ENCODE measurements around the gene KIF5C.

The KIF5C gene

GRCh38 chr2:148998831-148999200 lies 123.8 kb downstream of the KIF5C start:
- H2BK5ac ChIP-seq (ENCODE audit: low read depth, low read length, poor library complexity, severe bottlenecking) = no peak overlapping the region
- no peak overlapping the region for H3K27ac ChIP-seq (ENCODE audit: low read length, poor library complexity, severe bottlenecking)
- H4K8ac ChIP-seq (ENCODE audit: low read length) = no peak overlapping the region
- WGBS = 92% methylated on average over 4 of the region's 4 CpGs
- no peak overlapping the region for H2BK15ac ChIP-seq (ENCODE audit: low read depth, poor library complexity, severe bottlenecking)
- no peaks in the 10 kb centered on the region for H3K79me1 ChIP-seq (replicated peaks; ENCODE audit: low read length, poor library complexity, severe bottlenecking)
- H3K9ac ChIP-seq (ENCODE audit: low read length) = no peak overlapping the region
- H2AK5ac ChIP-seq (ENCODE audit: low read length, severe bottlenecking) = no peak overlapping the region
- H3K4me2 ChIP-seq (ENCODE audit: low read length, poor library complexity, severe bottlenecking) = no peak overlapping the region
- no peaks in the 10 kb centered on the region for H3K4me1 ChIP-seq (ENCODE audit: control insufficient read depth, insufficient read depth, low read depth, low read length)
- peaks cover 10 to 12% of the 10 kb centered on the region in 2 experiments for H3K27me3 ChIP-seq (ENCODE audit: control insufficient read depth in 1 of 2, insufficient read depth in 1 of 2, low read length in 2 of 2)
- no peak overlapping the region for H3K4me3 ChIP-seq (ENCODE audit: insufficient read depth in 1 of 2, low read depth in 1 of 2, low read length in 2 of 2)
- H2BK12ac ChIP-seq (ENCODE audit: low read length in 2 of 2) = no peak overlapping the region
- no peaks in the 10 kb centered on the region for H3K36me3 ChIP-seq (ENCODE audit: control insufficient read depth in 1 of 2, insufficient read depth in 2 of 2, low read depth in 1 of 2, low read length in 2 of 2)
- H4K91ac ChIP-seq (ENCODE audit: low read length) = peak overlapping the region; percentile 2
- no peak overlapping the region for H2BK120ac ChIP-seq (ENCODE audit: low read depth, low read length)
- no peak overlapping the region for H2AFZ ChIP-seq (ENCODE audit: low read depth, low read length)
- H3K9me3 ChIP-seq (ENCODE audit: control insufficient read depth, low read length) = no peaks in the 10 kb centered on the region
- DNase-seq = no peak
- H3K18ac ChIP-seq (ENCODE audit: low read depth in 1 of 2, low read length in 2 of 2) = no peak overlapping the region
- no peak overlapping the region for H3K23ac ChIP-seq (ENCODE audit: low read length in 2 of 2)
- H3K4ac ChIP-seq (ENCODE audit: low read depth in 1 of 2, low read length in 2 of 2) = no peak overlapping the region
- H3K14ac ChIP-seq (ENCODE audit: low read length in 2 of 2) = no peak overlapping the region

- Histone ChIP-seq H3K23ac (ENCODE audit: low read length in 2 of 2) (no peak overlapping the region), H4K91ac (ENCODE audit: low read length) (no peak overlapping the region), H3K4ac (ENCODE audit: low read depth in 1 of 2, low read length in 2 of 2) (no peak overlapping the region), H3K27ac (ENCODE audit: low read length, poor library complexity, severe bottlenecking) (no peak overlapping the region), H3K9me3 (ENCODE audit: control insufficient read depth, low read length) (no peaks in the 10 kb centered on the region), H3K18ac (ENCODE audit: low read depth in 1 of 2, low read length in 2 of 2) (no peak overlapping the region), H4K8ac (ENCODE audit: low read length) (no peak overlapping the region), H2BK15ac (ENCODE audit: low read depth, poor library complexity, severe bottlenecking) (no peak overlapping the region), H2BK5ac (ENCODE audit: low read depth, low read length, poor library complexity, severe bottlenecking) (no peak overlapping the region), H2BK12ac (ENCODE audit: low read length in 2 of 2) (no peak overlapping the region), H3K14ac (ENCODE audit: low read length in 2 of 2) (no peak overlapping the region), H3K4me3 (ENCODE audit: insufficient read depth in 1 of 2, low read depth in 1 of 2, low read length in 2 of 2) (peak overlapping the region in 1 of 2 experiments; percentile 16), H3K9ac (ENCODE audit: low read length) (no peak overlapping the region), H3K27me3 (ENCODE audit: control insufficient read depth in 1 of 2, insufficient read depth in 1 of 2, low read length in 2 of 2) (peaks cover 12 to 16% of the 10 kb centered on the region in 2 experiments), H3K36me3 (ENCODE audit: control insufficient read depth in 1 of 2, insufficient read depth in 2 of 2, low read depth in 1 of 2, low read length in 2 of 2) (no peaks in the 10 kb centered on the region), H2AK5ac (ENCODE audit: low read length, severe bottlenecking) (no peak overlapping the region), H3K79me1 (replicated peaks; ENCODE audit: low read length, poor library complexity, severe bottlenecking) (no peaks in the 10 kb centered on the region), H3K4me1 (ENCODE audit: control insufficient read depth, insufficient read depth, low read depth, low read length) (no peaks in the 10 kb centered on the region), H2BK120ac (ENCODE audit: low read depth, low read length) (no peak overlapping the region), H2AFZ (ENCODE audit: low read depth, low read length) (no peak overlapping the region), H3K4me2 (ENCODE audit: low read length, poor library complexity, severe bottlenecking) (no peak overlapping the region)
- WGBS = 69% methylated on average over 6 of the region's 7 CpGs
- DNase-seq = no peak
Measured at GRCh38 chr2:148999451-148999921, 124.5 kb downstream of the KIF5C start.

GRCh38 chr2:149000158-149000938 lies 125.3 kb downstream of the KIF5C start:
- no peaks in the 10 kb centered on the region for H3K79me1 ChIP-seq (replicated peaks; ENCODE audit: low read length, poor library complexity, severe bottlenecking)
- WGBS = 46% methylated on average over 2 of the region's 6 CpGs
- no peak overlapping the region for H3K4ac ChIP-seq (ENCODE audit: low read depth in 1 of 2, low read length in 2 of 2)

GRCh38 chr2:149001496-149001895 lies 126.5 kb downstream of the KIF5C start:
- 95% methylated on average over 7 of the region's 7 CpGs for WGBS
- H3K27me3 ChIP-seq (ENCODE audit: control insufficient read depth in 1 of 2, insufficient read depth in 1 of 2, low read length in 2 of 2) = peaks cover 22 to 27% of the 10 kb centered on the region in 2 experiments
- no peak overlapping the region for H3K4me2 ChIP-seq (ENCODE audit: low read length, poor library complexity, severe bottlenecking)
- no peaks in the 10 kb centered on the region for H3K9me3 ChIP-seq (ENCODE audit: control insufficient read depth, low read length)
- no peak overlapping the region for H4K91ac ChIP-seq (ENCODE audit: low read length)
- no peak overlapping the region for H3K4ac ChIP-seq (ENCODE audit: low read depth in 1 of 2, low read length in 2 of 2)
- H2AK5ac ChIP-seq (ENCODE audit: low read length, severe bottlenecking) = no peak overlapping the region
- H3K4me3 ChIP-seq (ENCODE audit: insufficient read depth in 1 of 2, low read depth in 1 of 2, low read length in 2 of 2) = no peak overlapping the region
- DNase-seq = no peak
- no peaks in the 10 kb centered on the region for H3K4me1 ChIP-seq (ENCODE audit: control insufficient read depth, insufficient read depth, low read depth, low read length)
- H2AFZ ChIP-seq (ENCODE audit: low read depth, low read length) = no peak overlapping the region
- H3K9ac ChIP-seq (ENCODE audit: low read length) = no peak overlapping the region
- no peak overlapping the region for H2BK12ac ChIP-seq (ENCODE audit: low read length in 2 of 2)
- H2BK120ac ChIP-seq (ENCODE audit: low read depth, low read length) = no peak overlapping the region
- no peaks in the 10 kb centered on the region for H3K36me3 ChIP-seq (ENCODE audit: control insufficient read depth in 1 of 2, insufficient read depth in 2 of 2, low read depth in 1 of 2, low read length in 2 of 2)
- H4K8ac ChIP-seq (ENCODE audit: low read length) = no peak overlapping the region
- H3K23ac ChIP-seq (ENCODE audit: low read length in 2 of 2) = no peak overlapping the region
- no peaks in the 10 kb centered on the region for H3K79me1 ChIP-seq (replicated peaks; ENCODE audit: low read length, poor library complexity, severe bottlenecking)
- H2BK5ac ChIP-seq (ENCODE audit: low read depth, low read length, poor library complexity, severe bottlenecking) = no peak overlapping the region
- H3K14ac ChIP-seq (ENCODE audit: low read length in 2 of 2) = no peak overlapping the region
- H2BK15ac ChIP-seq (ENCODE audit: low read depth, poor library complexity, severe bottlenecking) = no peak overlapping the region
- H3K27ac ChIP-seq (ENCODE audit: low read length, poor library complexity, severe bottlenecking) = no peak overlapping the region
- no peak overlapping the region for H3K18ac ChIP-seq (ENCODE audit: low read depth in 1 of 2, low read length in 2 of 2)

More at GRCh38 chr2:149000158-149000938, 125.3 kb downstream of the KIF5C start:
- Histone ChIP-seq H3K23ac (ENCODE audit: low read length in 2 of 2) (no peak overlapping the region), H2BK120ac (ENCODE audit: low read depth, low read length) (no peak overlapping the region), H3K27me3 (ENCODE audit: control insufficient read depth in 1 of 2, insufficient read depth in 1 of 2, low read length in 2 of 2) (peaks cover 12 to 19% of the 10 kb centered on the region in 2 experiments), H2AFZ (ENCODE audit: low read depth, low read length) (no peak overlapping the region), H3K4me3 (ENCODE audit: insufficient read depth in 1 of 2, low read depth in 1 of 2, low read length in 2 of 2) (peak overlapping the region in 1 of 2 experiments; percentile 16), H3K36me3 (ENCODE audit: control insufficient read depth in 1 of 2, insufficient read depth in 2 of 2, low read depth in 1 of 2, low read length in 2 of 2) (no peaks in the 10 kb centered on the region), H3K4me2 (ENCODE audit: low read length, poor library complexity, severe bottlenecking) (no peak overlapping the region), H4K91ac (ENCODE audit: low read length) (no peak overlapping the region), H2BK5ac (ENCODE audit: low read depth, low read length, poor library complexity, severe bottlenecking) (no peak overlapping the region), H3K18ac (ENCODE audit: low read depth in 1 of 2, low read length in 2 of 2) (no peak overlapping the region), H3K14ac (ENCODE audit: low read length in 2 of 2) (no peak overlapping the region), H2AK5ac (ENCODE audit: low read length, severe bottlenecking) (no peak overlapping the region), H4K8ac (ENCODE audit: low read length) (no peak overlapping the region), H2BK12ac (ENCODE audit: low read length in 2 of 2) (no peak overlapping the region), H3K9me3 (ENCODE audit: control insufficient read depth, low read length) (no peaks in the 10 kb centered on the region), H2BK15ac (ENCODE audit: low read depth, poor library complexity, severe bottlenecking) (no peak overlapping the region), H3K27ac (ENCODE audit: low read length, poor library complexity, severe bottlenecking) (no peak overlapping the region), H3K4me1 (ENCODE audit: control insufficient read depth, insufficient read depth, low read depth, low read length) (no peaks in the 10 kb centered on the region), H3K9ac (ENCODE audit: low read length) (no peak overlapping the region)
- no peak for DNase-seq

All from mesenchymal stem cell (in vitro differentiated cells and primary cell).